ENCODE results near the gene SEPHS2.

DNA sequence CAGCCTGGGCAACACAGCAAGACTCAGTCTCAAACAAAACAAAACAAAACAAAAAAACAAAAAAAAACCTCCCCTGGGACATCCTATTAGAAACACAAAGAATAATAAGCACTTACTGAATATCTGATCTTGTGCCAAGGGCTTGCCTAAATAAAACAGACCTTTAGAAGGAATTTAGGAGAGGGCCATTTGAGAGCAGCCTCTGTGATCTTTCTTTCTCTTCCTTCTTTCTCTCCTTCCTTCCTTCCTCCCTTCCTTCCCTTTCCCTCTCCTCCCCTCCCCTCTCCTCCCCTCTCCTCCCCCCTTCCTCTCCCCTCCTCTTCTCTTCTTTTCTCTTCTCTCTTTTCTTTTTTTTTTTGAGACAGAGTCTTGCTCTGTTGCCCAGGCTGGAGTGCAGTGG lies 39.2 kb upstream of the SEPHS2 start:
- TF ChIP-seq EZH2 (IDR thresholded peaks at IDR 0.05; ENCODE audit: borderline replicate concordance, low read depth, low read length, severe bottlenecking): no peak
- no peak for TF ChIP-seq POLR2A (IDR thresholded peaks at IDR 0.05; ENCODE audit: low read depth, low read length)
- TF ChIP-seq, protein P1, sequence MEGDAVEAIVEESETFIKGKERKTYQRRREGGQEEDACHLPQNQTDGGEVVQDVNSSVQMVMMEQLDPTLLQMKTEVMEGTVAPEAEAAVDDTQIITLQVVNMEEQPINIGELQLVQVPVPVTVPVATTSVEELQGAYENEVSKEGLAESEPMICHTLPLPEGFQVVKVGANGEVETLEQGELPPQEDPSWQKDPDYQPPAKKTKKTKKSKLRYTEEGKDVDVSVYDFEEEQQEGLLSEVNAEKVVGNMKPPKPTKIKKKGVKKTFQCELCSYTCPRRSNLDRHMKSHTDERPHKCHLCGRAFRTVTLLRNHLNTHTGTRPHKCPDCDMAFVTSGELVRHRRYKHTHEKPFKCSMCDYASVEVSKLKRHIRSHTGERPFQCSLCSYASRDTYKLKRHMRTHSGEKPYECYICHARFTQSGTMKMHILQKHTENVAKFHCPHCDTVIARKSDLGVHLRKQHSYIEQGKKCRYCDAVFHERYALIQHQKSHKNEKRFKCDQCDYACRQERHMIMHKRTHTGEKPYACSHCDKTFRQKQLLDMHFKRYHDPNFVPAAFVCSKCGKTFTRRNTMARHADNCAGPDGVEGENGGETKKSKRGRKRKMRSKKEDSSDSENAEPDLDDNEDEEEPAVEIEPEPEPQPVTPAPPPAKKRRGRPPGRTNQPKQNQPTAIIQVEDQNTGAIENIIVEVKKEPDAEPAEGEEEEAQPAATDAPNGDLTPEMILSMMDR (IDR thresholded peaks at IDR 0.05; ENCODE audit: extremely low read depth in 1 of 2, insufficient read depth in 1 of 2, low read depth in 1 of 2, low read length in 2 of 2): no peak
- no peak for TF ChIP-seq JUN (IDR thresholded peaks at IDR 0.05; ENCODE audit: borderline replicate concordance, insufficient read depth, insufficient read length, low read depth)
- TF ChIP-seq, protein P2, sequence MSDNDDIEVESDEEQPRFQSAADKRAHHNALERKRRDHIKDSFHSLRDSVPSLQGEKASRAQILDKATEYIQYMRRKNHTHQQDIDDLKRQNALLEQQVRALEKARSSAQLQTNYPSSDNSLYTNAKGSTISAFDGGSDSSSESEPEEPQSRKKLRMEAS (IDR thresholded peaks at IDR 0.05; ENCODE audit: insufficient read depth, insufficient read length): no peak
- no peak for TF ChIP-seq MYC (IDR thresholded peaks at IDR 0.05; ENCODE audit: low read depth, low read length)
- no peak for TF ChIP-seq FOS (IDR thresholded peaks at IDR 0.05; ENCODE audit: borderline replicate concordance, insufficient read depth, low read length)
